PFSK-1 (cell line): ENCODE data around the gene ZDHHC14.

ENCODE experiments used
- FOXP2 ChIP-seq: optimal IDR thresholded peaks from 2 replicates; pipeline ENCODE3; 2011; ENCODE audit warnings: borderline replicate concordance, control low read depth, inconsistent platforms; ENCODE audit not compliant: insufficient read depth; ENCODE audit errors: extremely low read length, extremely low read depth
- POLR2AphosphoS5 ChIP-seq: IDR thresholded peaks from 2 replicates; pipeline ENCODE4 v1.6.1; 2012; ENCODE audit warnings: low read depth, mild to moderate bottlenecking, control low read depth, low read length, moderate library complexity
- SIN3A ChIP-seq: IDR thresholded peaks from 2 replicates; pipeline ENCODE4 v1.6.1; 2012; ENCODE audit warnings: mild to moderate bottlenecking, low read length, moderate library complexity, borderline replicate concordance; ENCODE audit not compliant: insufficient read depth
- TAF1 ChIP-seq: IDR thresholded peaks from 2 replicates; pipeline ENCODE4 v1.6.1; 2012; ENCODE audit warnings: low read length, control low read depth, borderline replicate concordance; ENCODE audit not compliant: insufficient read depth
- TF ChIP-seq, protein P1 (sequence below), 2 experiments: IDR thresholded peaks; 2 replicates each; pipeline versions ENCODE4 v1.6.1 to v1.8.0; 2011 to 2012; ENCODE audit warnings: low read depth in 2 of 2, low read length in 2 of 2, control low read depth in 1 of 2, inconsistent platforms in 1 of 2, mild to moderate bottlenecking in 1 of 2, moderate library complexity in 1 of 2; ENCODE audit not compliant: insufficient read depth in 1 of 2

ZDHHC14 gene

DNA sequence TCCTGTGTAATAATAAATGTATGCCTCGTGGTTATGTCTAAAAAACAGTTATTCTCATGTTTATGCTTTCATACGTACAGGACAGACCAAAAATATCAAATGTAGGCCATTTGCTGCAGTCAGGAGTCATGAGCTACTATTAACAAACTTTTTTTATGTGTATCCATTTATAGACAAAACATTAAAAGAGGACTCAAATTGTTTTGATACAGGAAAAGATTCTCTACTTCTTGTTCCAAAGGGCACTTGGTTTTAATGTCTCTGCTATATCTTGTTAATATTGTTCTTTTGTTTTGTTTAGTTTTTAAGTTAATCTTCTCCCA lies 155.2 kb downstream of the ZDHHC14 start:
- no peak for TF ChIP-seq FOXP2
- no peak for TF ChIP-seq TAF1
- no peak for TF ChIP-seq SIN3A
- no peak for TF ChIP-seq POLR2AphosphoS5
- TF ChIP-seq, protein P1, sequence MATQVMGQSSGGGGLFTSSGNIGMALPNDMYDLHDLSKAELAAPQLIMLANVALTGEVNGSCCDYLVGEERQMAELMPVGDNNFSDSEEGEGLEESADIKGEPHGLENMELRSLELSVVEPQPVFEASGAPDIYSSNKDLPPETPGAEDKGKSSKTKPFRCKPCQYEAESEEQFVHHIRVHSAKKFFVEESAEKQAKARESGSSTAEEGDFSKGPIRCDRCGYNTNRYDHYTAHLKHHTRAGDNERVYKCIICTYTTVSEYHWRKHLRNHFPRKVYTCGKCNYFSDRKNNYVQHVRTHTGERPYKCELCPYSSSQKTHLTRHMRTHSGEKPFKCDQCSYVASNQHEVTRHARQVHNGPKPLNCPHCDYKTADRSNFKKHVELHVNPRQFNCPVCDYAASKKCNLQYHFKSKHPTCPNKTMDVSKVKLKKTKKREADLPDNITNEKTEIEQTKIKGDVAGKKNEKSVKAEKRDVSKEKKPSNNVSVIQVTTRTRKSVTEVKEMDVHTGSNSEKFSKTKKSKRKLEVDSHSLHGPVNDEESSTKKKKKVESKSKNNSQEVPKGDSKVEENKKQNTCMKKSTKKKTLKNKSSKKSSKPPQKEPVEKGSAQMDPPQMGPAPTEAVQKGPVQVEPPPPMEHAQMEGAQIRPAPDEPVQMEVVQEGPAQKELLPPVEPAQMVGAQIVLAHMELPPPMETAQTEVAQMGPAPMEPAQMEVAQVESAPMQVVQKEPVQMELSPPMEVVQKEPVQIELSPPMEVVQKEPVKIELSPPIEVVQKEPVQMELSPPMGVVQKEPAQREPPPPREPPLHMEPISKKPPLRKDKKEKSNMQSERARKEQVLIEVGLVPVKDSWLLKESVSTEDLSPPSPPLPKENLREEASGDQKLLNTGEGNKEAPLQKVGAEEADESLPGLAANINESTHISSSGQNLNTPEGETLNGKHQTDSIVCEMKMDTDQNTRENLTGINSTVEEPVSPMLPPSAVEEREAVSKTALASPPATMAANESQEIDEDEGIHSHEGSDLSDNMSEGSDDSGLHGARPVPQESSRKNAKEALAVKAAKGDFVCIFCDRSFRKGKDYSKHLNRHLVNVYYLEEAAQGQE (IDR thresholded peaks at IDR 0.05; ENCODE audit: insufficient read depth in 1 of 2, low read depth in 2 of 2, low read length in 2 of 2) = no peak

DNA sequence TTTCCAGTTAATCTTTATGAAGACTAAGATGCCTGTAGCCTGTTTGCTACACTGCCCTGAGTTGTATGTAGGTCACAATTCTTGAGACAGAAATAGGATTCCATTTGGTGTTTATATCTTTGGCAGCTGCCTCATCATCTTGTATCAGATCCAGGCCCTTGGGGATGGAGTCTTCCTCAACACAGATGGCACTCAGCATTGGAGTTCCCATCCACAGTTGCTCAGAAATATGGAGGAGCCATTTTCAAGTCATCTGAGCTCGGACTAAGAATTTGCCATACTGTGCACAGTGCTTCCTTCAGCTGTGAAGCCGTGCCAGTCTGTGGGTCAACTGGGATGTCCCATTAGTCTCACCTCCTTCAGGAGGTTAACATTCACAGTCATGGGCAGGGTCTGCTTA lies 156.6 kb downstream of the ZDHHC14 start:
- TF ChIP-seq SIN3A (no peak), FOXP2 (no peak), TAF1 (no peak), POLR2AphosphoS5 (no peak)
- TF ChIP-seq, protein P1 (IDR thresholded peaks at IDR 0.05; ENCODE audit: insufficient read depth in 1 of 2, low read depth in 2 of 2, low read length in 2 of 2) = no peak

DNA sequence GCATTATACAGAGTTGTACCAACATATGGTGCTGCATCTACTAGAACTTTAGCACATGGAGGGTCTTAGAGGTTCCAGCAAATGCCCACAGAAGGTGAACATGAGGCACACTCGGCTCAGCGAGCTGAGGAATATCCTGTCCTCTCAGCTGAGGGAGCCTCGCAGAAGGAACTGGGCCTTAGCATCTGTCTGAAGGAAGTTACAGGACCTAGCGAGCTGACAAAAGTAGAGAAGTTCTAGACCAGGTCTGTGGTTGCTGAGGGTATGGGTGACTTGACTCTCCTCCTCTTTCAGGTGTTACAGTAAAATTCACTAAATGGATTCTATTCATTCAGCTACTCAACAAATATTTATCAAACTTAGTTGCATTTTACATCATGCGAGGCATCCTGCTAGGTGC lies 157.2 kb downstream of the ZDHHC14 start:
- TF ChIP-seq, protein P1 (IDR thresholded peaks at IDR 0.05; ENCODE audit: insufficient read depth in 1 of 2, low read depth in 2 of 2, low read length in 2 of 2) = no peak
- TF ChIP-seq FOXP2 (no peak), SIN3A (no peak), POLR2AphosphoS5 (no peak), TAF1 (no peak)

DNA sequence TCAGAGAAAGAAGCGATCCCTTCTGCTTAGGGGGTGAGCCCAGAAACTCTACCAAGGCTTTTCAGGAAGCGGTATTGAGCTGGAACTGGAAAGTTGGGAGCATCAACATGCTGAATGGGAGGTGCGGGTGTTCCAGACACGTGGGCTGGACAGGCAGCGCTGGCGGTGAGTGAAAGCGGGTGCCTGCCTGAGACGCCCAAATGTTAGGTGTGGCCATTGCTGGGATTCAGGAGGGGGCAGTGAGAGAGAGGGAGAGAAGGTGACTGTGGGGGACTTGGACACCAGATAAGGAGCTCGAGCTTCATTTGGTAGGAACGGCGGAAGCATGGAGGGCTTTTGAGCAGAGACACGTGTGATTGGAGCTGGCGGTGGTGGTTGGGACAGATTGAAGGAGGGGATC lies 157.7 kb downstream of the ZDHHC14 start:
- TF ChIP-seq SIN3A (no peak), FOXP2 (no peak), TAF1 (no peak), POLR2AphosphoS5 (no peak)
- TF ChIP-seq, protein P1 (IDR thresholded peaks at IDR 0.05; ENCODE audit: insufficient read depth in 1 of 2, low read depth in 2 of 2, low read length in 2 of 2) = no peak

DNA sequence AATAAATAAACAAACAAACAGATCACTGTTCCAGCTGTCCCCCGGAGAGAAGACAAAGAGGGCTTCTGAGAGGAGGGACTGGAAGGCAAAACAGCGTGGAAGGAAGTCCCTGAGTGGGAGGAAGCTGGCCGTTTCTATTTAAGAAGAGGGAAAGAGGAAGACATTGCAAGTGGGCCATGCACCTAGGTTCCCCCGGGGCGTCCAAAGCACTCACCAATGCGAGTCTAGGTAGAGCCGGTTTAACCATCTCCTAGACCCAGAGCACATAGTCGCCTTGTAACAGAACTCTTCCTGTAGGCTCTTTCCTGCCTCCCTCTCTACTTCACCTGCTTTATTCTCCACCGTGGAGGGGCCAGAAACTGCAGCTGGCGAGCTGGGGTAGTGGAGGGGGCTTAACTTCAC lies 158.4 kb downstream of the ZDHHC14 start:
- no peak for TF ChIP-seq FOXP2
- no peak for TF ChIP-seq POLR2AphosphoS5
